Endothelial cell of umbilical vein (primary cell): ENCODE results near the gene ASIP.

Experiments used
- CTCF ChIP-seq, 2 donors: IDR thresholded peaks; 1 replicate in 1 of 2; 2 replicates in 1 of 2; pipeline ENCODE4 v1.5.1; 2011; ENCODE audit warnings: low read length in 2 of 2, mild to moderate bottlenecking in 2 of 2, moderate library complexity in 2 of 2, control low read depth in 1 of 2, inconsistent platforms in 1 of 2, low read depth in 1 of 2; ENCODE audit not compliant: insufficient read depth in 1 of 2; ENCODE audit errors: extremely low read depth in 1 of 2
- EZH2 ChIP-seq: IDR thresholded peaks from 2 replicates; pipeline ENCODE4 v1.6.1; 2012; ENCODE audit warnings: borderline replicate concordance, low read depth, mild to moderate bottlenecking, moderate library complexity, low read length, inconsistent platforms; ENCODE audit not compliant: severe bottlenecking
- MAX ChIP-seq: IDR thresholded peaks from 2 replicates; pipeline ENCODE4 v1.6.1; 2011; ENCODE audit not compliant: insufficient read depth, insufficient read length
- POLR2A ChIP-seq: IDR thresholded peaks from 2 replicates; pipeline ENCODE4 v1.6.1; 2012; ENCODE audit warnings: low read depth, mild to moderate bottlenecking, control low read depth, low read length

GRCh38 chr20:34316196-34316814 is 75.1 kb downstream of the ASIP start:
- TF ChIP-seq CTCF (IDR thresholded peaks at IDR 0.05; ENCODE audit: extremely low read depth in 1 of 2, insufficient read depth in 1 of 2, low read depth in 1 of 2, low read length in 2 of 2) (no peak), MAX (no peak), EZH2 (no peak), POLR2A (no peak)
